Activated naive CD4-positive, alpha-beta T cell treated with anti-CD3 and anti-CD28 coated beads, Interleukin-2, amount 50 U/mL, for 24 hours (primary cell): Measurements from ENCODE around the gene TRIM25.

Experiments
- H3K27ac Mint-ChIP-seq: one replicate; pipeline ENCODE4 v1.8.0; 2021; ENCODE audit warnings: mild to moderate bottlenecking, mixed read lengths
- H3K27me3 Mint-ChIP-seq: one replicate; pipeline ENCODE4 v1.8.0; 2021; ENCODE audit warnings: mixed read lengths
- H3K36me3 Mint-ChIP-seq: one replicate; pipeline ENCODE4 v1.8.0; 2021; ENCODE audit warnings: mixed read lengths
- H3K4me1 Mint-ChIP-seq: one replicate; pipeline ENCODE4 v1.8.0; 2021; ENCODE audit warnings: mixed read lengths
- H3K4me3 Mint-ChIP-seq: one replicate; pipeline ENCODE4 v1.8.0; 2021; ENCODE audit warnings: mild to moderate bottlenecking, mixed read lengths
- H3K9me3 Mint-ChIP-seq: one replicate; pipeline ENCODE4 v1.8.0; 2021; ENCODE audit warnings: mixed read lengths

The TRIM25 gene

GRCh38 chr17:56891751-56892150, 22.1 kb downstream of the TRIM25 start:
- Mint-ChIP-seq H3K27ac (no peak overlapping the region), H3K9me3 (no peaks in the 10 kb centered on the region), H3K36me3 (peaks cover 49% of the 10 kb centered on the region), H3K4me3 (no peak overlapping the region), H3K27me3 (no peaks in the 10 kb centered on the region), H3K4me1 (no peaks in the 10 kb centered on the region)

GRCh38 chr17:56890906-56891674, 22.8 kb downstream of the TRIM25 start:
- Mint-ChIP-seq H3K4me1 (no peaks in the 10 kb centered on the region), H3K36me3 (peaks cover 52% of the 10 kb centered on the region), H3K27ac (no peak overlapping the region), H3K9me3 (no peaks in the 10 kb centered on the region), H3K27me3 (no peaks in the 10 kb centered on the region), H3K4me3 (no peak overlapping the region)

- H3K27me3 Mint-ChIP-seq = no peaks in the 10 kb centered on the region
- H3K4me3 Mint-ChIP-seq = no peak overlapping the region
- no peak overlapping the region for H3K27ac Mint-ChIP-seq
- H3K36me3 Mint-ChIP-seq = peaks cover 53% of the 10 kb centered on the region
- no peaks in the 10 kb centered on the region for H3K4me1 Mint-ChIP-seq
- no peaks in the 10 kb centered on the region for H3K9me3 Mint-ChIP-seq
Measured at GRCh38 chr17:56890390-56890789, 23.5 kb downstream of the TRIM25 start.

- Mint-ChIP-seq H3K27ac (peak overlapping the region; percentile 1), H3K9me3 (no peaks in the 10 kb centered on the region)
Measured at GRCh38 chr17:56887552-56888467, 26.0 kb downstream of the TRIM25 start.

GRCh38 chr17:56887105-56887504, 26.7 kb downstream of the TRIM25 start:
- no peaks in the 10 kb centered on the region for H3K9me3 Mint-ChIP-seq
- no peaks in the 10 kb centered on the region for H3K27me3 Mint-ChIP-seq
- no peaks in the 10 kb centered on the region for H3K4me1 Mint-ChIP-seq
- peaks cover 33% of the 10 kb centered on the region for H3K36me3 Mint-ChIP-seq
- peak overlapping the region; percentile 1 for H3K27ac Mint-ChIP-seq
- H3K4me3 Mint-ChIP-seq = no peak overlapping the region

More at GRCh38 chr17:56887552-56888467, 26.0 kb downstream of the TRIM25 start:
- Mint-ChIP-seq H3K4me3 (no peak overlapping the region), H3K36me3 (peaks cover 40% of the 10 kb centered on the region), H3K4me1 (no peaks in the 10 kb centered on the region), H3K27me3 (no peaks in the 10 kb centered on the region)

GRCh38 chr17:56886288-56886731, 27.5 kb downstream of the TRIM25 start:
- Mint-ChIP-seq H3K4me1 (no peaks in the 10 kb centered on the region), H3K36me3 (peaks cover 33% of the 10 kb centered on the region), H3K27me3 (no peaks in the 10 kb centered on the region), H3K4me3 (no peak overlapping the region), H3K27ac (no peak overlapping the region), H3K9me3 (no peaks in the 10 kb centered on the region)

- Mint-ChIP-seq H3K4me1 (no peaks in the 10 kb centered on the region), H3K36me3 (peaks cover 27% of the 10 kb centered on the region), H3K4me3 (no peak overlapping the region), H3K27me3 (no peaks in the 10 kb centered on the region), H3K9me3 (no peaks in the 10 kb centered on the region), H3K27ac (no peak overlapping the region)
Measured at GRCh38 chr17:56885312-56885657, 28.6 kb downstream of the TRIM25 start.

- Mint-ChIP-seq H3K27ac (no peak overlapping the region), H3K4me3 (no peak overlapping the region), H3K9me3 (no peaks in the 10 kb centered on the region), H3K36me3 (peaks cover 27% of the 10 kb centered on the region), H3K4me1 (no peaks in the 10 kb centered on the region), H3K27me3 (no peaks in the 10 kb centered on the region)
Measured at GRCh38 chr17:56884483-56885311, 29.2 kb downstream of the TRIM25 start.

GRCh38 chr17:56883616-56884015, 30.2 kb downstream of the TRIM25 start:
- no peaks in the 10 kb centered on the region for H3K4me1 Mint-ChIP-seq
- no peak overlapping the region for H3K27ac Mint-ChIP-seq
- H3K9me3 Mint-ChIP-seq = no peaks in the 10 kb centered on the region
- H3K4me3 Mint-ChIP-seq = no peak overlapping the region
- H3K36me3 Mint-ChIP-seq = peaks cover 19% of the 10 kb centered on the region
- no peaks in the 10 kb centered on the region for H3K27me3 Mint-ChIP-seq

GRCh38 chr17:56881685-56882295, 32.1 kb downstream of the TRIM25 start:
- Mint-ChIP-seq H3K27ac (no peak overlapping the region), H3K4me1 (no peaks in the 10 kb centered on the region), H3K4me3 (no peak overlapping the region), H3K36me3 (peaks cover 3% of the 10 kb centered on the region), H3K9me3 (no peaks in the 10 kb centered on the region), H3K27me3 (no peaks in the 10 kb centered on the region)

- Mint-ChIP-seq H3K4me1 (no peaks in the 10 kb centered on the region), H3K9me3 (no peaks in the 10 kb centered on the region), H3K36me3 (no peaks in the 10 kb centered on the region), H3K27ac (no peak overlapping the region), H3K4me3 (no peak overlapping the region), H3K27me3 (peaks cover 2% of the 10 kb centered on the region)
Measured at GRCh38 chr17:56880571-56880970, 33.3 kb downstream of the TRIM25 start.

- Mint-ChIP-seq H3K4me1 (no peaks in the 10 kb centered on the region), H3K27me3 (peaks cover 2% of the 10 kb centered on the region), H3K27ac (no peak overlapping the region)
Measured at GRCh38 chr17:56880133-56880532, 33.7 kb downstream of the TRIM25 start.

GRCh38 chr17:56879280-56879679, 34.6 kb downstream of the TRIM25 start:
- H3K9me3 Mint-ChIP-seq = no peaks in the 10 kb centered on the region
- H3K27me3 Mint-ChIP-seq = peaks cover 2% of the 10 kb centered on the region
- no peak overlapping the region for H3K4me3 Mint-ChIP-seq
- H3K4me1 Mint-ChIP-seq = no peaks in the 10 kb centered on the region
- no peaks in the 10 kb centered on the region for H3K36me3 Mint-ChIP-seq
- no peak overlapping the region for H3K27ac Mint-ChIP-seq

More at GRCh38 chr17:56880133-56880532, 33.7 kb downstream of the TRIM25 start:
- Mint-ChIP-seq H3K36me3 (no peaks in the 10 kb centered on the region), H3K4me3 (no peak overlapping the region), H3K9me3 (no peaks in the 10 kb centered on the region)

- no peaks in the 10 kb centered on the region for H3K36me3 Mint-ChIP-seq
- no peaks in the 10 kb centered on the region for H3K9me3 Mint-ChIP-seq
Measured at GRCh38 chr17:56876766-56877179, 37.1 kb downstream of the TRIM25 start.

GRCh38 chr17:56870081-56870651, 43.7 kb downstream of the TRIM25 start:
- Mint-ChIP-seq H3K9me3 (no peaks in the 10 kb centered on the region), H3K4me3 (no peak overlapping the region), H3K36me3 (no peaks in the 10 kb centered on the region), H3K4me1 (peaks cover 5% of the 10 kb centered on the region), H3K27ac (peak overlapping the region; percentile 71), H3K27me3 (peaks cover 1% of the 10 kb centered on the region)

More at GRCh38 chr17:56876766-56877179, 37.1 kb downstream of the TRIM25 start:
- no peak overlapping the region for H3K4me3 Mint-ChIP-seq
- H3K4me1 Mint-ChIP-seq = no peaks in the 10 kb centered on the region
- no peak overlapping the region for H3K27ac Mint-ChIP-seq
- peaks cover 3% of the 10 kb centered on the region for H3K27me3 Mint-ChIP-seq
